Spleen (tissue), 7 donors: ENCODE results near the gene GRK3.

Experiments
- CTCF ChIP-seq, 11 experiments: fragments of 200-600 bp in 7 of 11; fragments of 450-650 bp in 4 of 11; sonication (generic) in 4 of 11; IDR thresholded peaks in 8 of 11; conservative IDR thresholded peaks in 3 of 11; 1 replicate in 7 of 11; 2 replicates in 4 of 11; pipeline versions ENCODE4 v1.4.0 to v1.8.0; 2016 to 2021; ENCODE audit warnings: antibody characterized with exemption in 11 of 11, inconsistent platforms in 4 of 11, mild to moderate bottlenecking in 1 of 11
- POLR2A ChIP-seq, 3 donors: fragments of 450-650 bp; IDR thresholded peaks; one replicate each; pipeline ENCODE4 v1.5.1; 2017; ENCODE audit warnings: antibody characterized with exemption in 3 of 3, mild to moderate bottlenecking in 1 of 3
- POLR2AphosphoS5 ChIP-seq, 3 donors: sonication (generic); formaldehyde crosslinking; IDR thresholded peaks; one replicate each; pipeline ENCODE4 v1.5.1; 2017; ENCODE audit warnings: antibody characterized with exemption in 3 of 3
- donor health status: DM: no; HTN: no; CAD: no; lungs with moderate emphysema.
- donor health status: DM: no; HTN: no; CAD: no.
- donor health status: DM: no; HTN: no; CAD: no.

- TF ChIP-seq CTCF (IDR thresholded peaks at IDR 0.05 in 8 of 11, conservative IDR thresholded peaks at IDR 0.05 in 3 of 11) (no peak), POLR2AphosphoS5 (IDR thresholded peaks at IDR 0.05) (no peak), POLR2A (IDR thresholded peaks at IDR 0.05) (no peak)
Observed at GRCh38 chr22:25757686-25758085, 193.2 kb downstream of the GRK3 start.
